Uterus (tissue), 4 donors: Measurements from ENCODE around the gene NCOR2. TPM values are rescaled to one million over a fixed set of nuclear protein-coding genes. Genes with fewer than 3 reads are reported as not detected.
A peak's percentile ranks its signal among the peaks of the same experiment; 100 is the strongest.

Experiments
- DNase-seq, 2 donors: peaks; one replicate each; pipeline ENCODE4 v3.0.0-alpha.2; 2019 to 2020
- H3K27ac ChIP-seq, 2 donors: fragments of 200-600 bp; sonication (generic); 1 replicate in 1 of 2; 2 replicates in 1 of 2; pipeline ENCODE4 v1.5.1; 2016 to 2018
- H3K27me3 ChIP-seq, 2 donors: fragments of 200-600 bp; sonication (generic); one replicate each; pipeline ENCODE4 v1.5.1; 2018 to 2019; ENCODE audit warnings: control low read depth in 1 of 2
- H3K36me3 ChIP-seq, 2 donors: fragments of 200-600 bp; sonication (generic); one replicate each; pipeline ENCODE4 v1.5.1; 2019; ENCODE audit warnings: control low read depth in 1 of 2
- H3K4me1 ChIP-seq, 2 donors: fragments of 200-600 bp; sonication (generic); one replicate each; pipeline ENCODE4 v1.5.1; 2018 to 2019; ENCODE audit warnings: control low read depth in 1 of 2
- H3K4me3 ChIP-seq, 2 donors: fragments of 200-600 bp; sonication (generic); 1 replicate in 1 of 2; 2 replicates in 1 of 2; pipeline ENCODE4 v1.5.1; 2018 to 2019; ENCODE audit warnings: mild to moderate bottlenecking in 1 of 2
- H3K9me3 ChIP-seq, 2 donors: fragments of 200-600 bp; sonication (generic); one replicate each; pipeline ENCODE4 v1.5.1; 2019; ENCODE audit warnings: control low read depth in 1 of 2
- CTCF ChIP-seq, 4 experiments: fragments of 200-600 bp in 2 of 4; fragments of 450-650 bp in 2 of 4; sonication (generic) in 2 of 4; IDR thresholded peaks; one replicate each; pipeline ENCODE4 v1.5.1; 2016 to 2019; ENCODE audit warnings: antibody characterized with exemption in 4 of 4, mild to moderate bottlenecking in 2 of 4, moderate library complexity in 1 of 4
- POLR2A ChIP-seq, 2 donors: fragments of 450-650 bp; IDR thresholded peaks; one replicate each; pipeline ENCODE4 v1.6.1; 2016; ENCODE audit warnings: antibody characterized with exemption in 2 of 2, mild to moderate bottlenecking in 1 of 2, moderate library complexity in 1 of 2
- intact Hi-C: fragments of 100-400 bp; cut with DNase I; formaldehyde crosslinking; loops from one replicate; pipeline ENCODE4 v1.15.1; 2023; ENCODE audit warnings: low total_unique reads
- total RNA-seq, 4 donors: library from RNA; depleted of rRNA in 3 of 4; stranded (reverse); fragments of >200 nt in 3 of 4; gene quantifications; one replicate each; pipeline versions ENCODE4 v1.1.0 to v1.2.4, GENCODE V29; 2014 to 2023
- donor health status: DM: yes; HTN: yes; CAD: no.

Gene NCOR2
- total RNA-seq, 4 donors from 2014 or later: 65.1 to 436 (median 102) TPM

DNA sequence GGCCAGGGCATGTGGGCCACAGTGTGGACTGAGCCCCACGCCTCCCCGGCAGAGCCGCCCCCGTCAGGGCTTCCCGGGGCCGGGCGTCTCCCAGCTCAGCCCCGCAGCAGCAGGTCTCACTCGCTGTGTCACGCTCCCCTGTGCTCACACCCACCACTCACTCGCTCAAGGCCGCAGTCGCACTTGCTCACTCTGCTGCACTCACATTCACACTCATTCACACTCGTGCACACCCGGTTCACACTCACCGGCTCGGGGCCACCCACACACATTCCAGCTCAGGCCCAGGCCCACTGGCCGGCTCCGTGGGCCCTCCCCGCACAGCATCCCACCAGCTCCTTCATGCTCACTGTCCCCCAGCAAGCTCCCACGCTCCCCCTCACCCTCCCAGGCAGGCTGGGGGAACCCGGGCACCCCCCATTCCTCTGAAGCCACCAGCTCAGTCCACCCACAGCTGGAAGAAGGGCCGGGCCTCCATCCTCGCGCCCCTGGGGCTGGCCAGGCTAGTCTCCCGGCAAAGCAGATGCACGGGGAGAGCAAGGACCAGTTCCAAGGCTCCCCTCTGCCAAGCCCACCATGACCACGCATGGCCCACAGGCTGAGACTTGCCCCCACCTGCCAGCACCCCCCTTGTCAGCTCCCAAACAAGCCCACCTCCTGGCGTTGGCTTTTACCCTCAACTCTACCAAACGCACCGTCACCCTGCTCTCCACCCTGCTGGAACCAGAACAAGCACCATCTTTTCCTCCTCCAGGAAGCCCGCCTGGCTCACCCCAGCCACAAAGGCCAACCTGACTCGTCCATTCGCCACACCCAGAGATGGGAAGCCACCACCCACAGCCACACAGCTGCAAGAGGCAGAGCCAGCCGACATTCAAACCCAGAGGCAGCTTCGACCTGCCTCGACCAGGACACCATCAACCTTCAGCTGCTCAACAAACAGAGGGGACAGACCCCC lies 28.0 kb downstream of the NCOR2 start:
- intact Hi-C loops: no loop called here
- TF ChIP-seq CTCF (IDR thresholded peaks at IDR 0.05) (no peak), POLR2A (IDR thresholded peaks at IDR 0.05) (no peak)
- peak overlapping the region; percentile 24 to 45 for H3K27ac ChIP-seq
- no peak for DNase-seq
- H3K27me3 ChIP-seq: no peaks in the 10 kb centered on the region
- H3K36me3 ChIP-seq: no peaks in the 10 kb centered on the region
- no peaks in the 10 kb centered on the region for H3K9me3 ChIP-seq
- no peak overlapping the region for H3K4me3 ChIP-seq
- peaks cover 0 to 55% of the 10 kb centered on the region in 2 donors for H3K4me1 ChIP-seq

DNA sequence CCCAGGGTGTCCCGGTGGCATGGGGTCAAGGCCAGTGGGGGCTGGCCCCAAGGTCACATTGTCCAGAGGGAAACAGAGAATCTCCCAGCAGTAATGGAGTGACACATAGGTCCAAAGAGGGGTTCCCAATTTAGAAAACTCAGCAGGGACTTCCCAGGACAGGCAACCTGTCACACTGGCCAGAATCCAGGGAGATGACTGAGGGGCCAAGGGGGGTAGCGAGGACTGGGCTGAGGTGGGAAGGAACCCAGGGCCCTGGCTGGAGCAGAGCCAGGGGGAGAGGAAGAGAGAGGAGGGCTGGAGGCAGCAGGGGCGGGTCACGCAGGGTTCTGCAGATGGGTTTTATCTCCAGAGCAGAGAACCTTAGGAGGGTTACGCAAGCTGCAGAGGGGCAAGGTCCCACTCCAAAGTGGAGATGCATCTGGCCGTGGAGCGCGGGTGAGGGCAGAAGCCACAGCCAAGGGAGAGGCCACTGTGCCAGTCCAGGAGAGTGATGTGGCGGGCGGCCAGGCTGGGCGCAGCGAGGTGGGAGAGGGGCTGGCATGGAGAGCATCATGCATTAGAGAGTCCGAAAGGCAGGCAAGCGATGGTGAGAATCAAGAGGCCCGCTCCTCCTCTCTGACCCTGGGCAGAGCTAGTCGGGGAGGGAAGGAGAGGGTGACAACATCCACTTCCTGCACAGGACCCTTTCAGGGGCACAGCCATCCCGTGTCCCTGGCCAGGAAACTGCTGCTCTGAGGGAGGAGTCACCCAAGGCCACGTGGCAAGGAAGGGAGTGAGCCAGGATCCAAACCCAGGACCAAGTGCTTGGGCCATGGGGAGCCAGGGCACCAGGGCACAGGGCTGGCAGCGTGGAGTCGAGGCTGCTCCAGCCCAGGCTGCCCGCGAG lies 29.0 kb downstream of the NCOR2 start:
- no peaks in the 10 kb centered on the region for H3K9me3 ChIP-seq
- H3K36me3 ChIP-seq: no peaks in the 10 kb centered on the region
- peaks cover 0 to 46% of the 10 kb centered on the region in 2 donors for H3K4me1 ChIP-seq
- no peak for DNase-seq
- peak overlapping the region; percentile 24 to 45 for H3K27ac ChIP-seq
- H3K27me3 ChIP-seq: no peaks in the 10 kb centered on the region
- TF ChIP-seq POLR2A (IDR thresholded peaks at IDR 0.05) (no peak), CTCF (IDR thresholded peaks at IDR 0.05) (no peak)
- H3K4me3 ChIP-seq: no peak overlapping the region
- intact Hi-C loops: no loop called here

DNA sequence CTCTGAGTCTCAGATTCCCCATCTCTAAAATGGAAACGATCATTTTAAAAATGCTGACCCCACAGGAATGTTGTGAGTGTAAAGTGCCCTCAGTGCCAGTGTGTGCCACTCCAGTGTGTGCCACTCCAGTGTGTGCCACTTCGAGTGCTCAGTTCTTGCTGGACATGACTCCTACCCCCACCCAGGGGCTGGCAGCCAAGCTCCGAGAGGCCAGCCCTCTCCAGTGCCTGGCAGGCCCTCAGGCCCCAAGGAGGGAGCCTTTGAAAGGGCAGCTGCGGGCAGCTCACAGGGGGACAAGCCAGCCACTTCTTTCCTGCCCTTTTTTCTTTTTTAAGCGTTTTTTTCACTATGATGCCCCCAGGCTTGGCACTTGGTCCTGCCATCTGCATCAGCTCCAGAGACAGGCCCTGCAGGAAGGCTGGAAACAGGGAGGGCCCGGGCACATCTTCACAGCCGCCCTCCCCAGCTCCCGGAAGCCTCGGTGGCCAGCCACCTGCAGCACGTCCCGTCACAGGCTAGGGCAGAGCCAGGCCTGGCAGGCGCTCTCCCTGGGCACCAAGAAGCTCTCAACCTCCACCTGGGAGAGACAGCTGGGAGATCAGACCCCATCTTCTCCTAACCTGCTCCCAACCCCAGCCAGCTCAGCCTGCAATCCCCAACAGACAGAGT lies 29.8 kb downstream of the NCOR2 start:
- peaks cover 0 to 39% of the 10 kb centered on the region in 2 donors for H3K4me1 ChIP-seq
- H3K4me3 ChIP-seq: no peak overlapping the region
- no peaks in the 10 kb centered on the region for H3K9me3 ChIP-seq
- no peaks in the 10 kb centered on the region for H3K36me3 ChIP-seq
- no peak for DNase-seq
- no peaks in the 10 kb centered on the region for H3K27me3 ChIP-seq
- H3K27ac ChIP-seq: peak overlapping the region; percentile 24 to 45
- intact Hi-C loops: no loop called here
- no peak for TF ChIP-seq POLR2A (IDR thresholded peaks at IDR 0.05)
- TF ChIP-seq CTCF (IDR thresholded peaks at IDR 0.05): no peak

DNA sequence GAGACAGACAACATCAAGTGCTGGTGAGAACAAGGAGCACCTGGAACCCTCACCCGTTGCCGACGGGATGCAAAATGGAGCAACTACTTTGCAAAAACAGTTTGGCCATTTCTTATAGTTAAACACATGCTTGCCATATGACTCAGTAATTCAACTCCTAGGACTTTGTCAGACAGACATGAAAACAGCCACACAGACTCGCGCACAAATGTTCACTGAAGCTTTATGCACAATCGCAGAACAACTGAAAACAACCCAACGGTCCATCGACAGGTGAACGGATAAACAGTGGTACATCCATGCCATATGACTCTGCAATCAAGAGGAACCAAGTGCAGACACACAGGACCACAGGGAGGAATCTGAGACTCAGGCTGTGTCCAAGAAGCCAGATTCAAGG lies 30.8 kb downstream of the NCOR2 start:
- DNase-seq: no peak
- TF ChIP-seq CTCF (IDR thresholded peaks at IDR 0.05) (no peak), POLR2A (IDR thresholded peaks at IDR 0.05) (no peak)
- no peak overlapping the region for H3K4me3 ChIP-seq
- no peak overlapping the region for H3K27ac ChIP-seq
- no peaks in the 10 kb centered on the region for H3K36me3 ChIP-seq
- peaks cover 0 to 34% of the 10 kb centered on the region in 2 donors for H3K4me1 ChIP-seq
- H3K9me3 ChIP-seq: no peaks in the 10 kb centered on the region
- H3K27me3 ChIP-seq: no peaks in the 10 kb centered on the region
- intact Hi-C loops: no loop called here
